Measurements from ENCODE around the gene ZNF526. TPM values are rescaled to one million over a fixed set of nuclear protein-coding genes. Genes with fewer than 3 reads are reported as not detected.

The ZNF526 gene
- total RNA-seq, 1 experiment from 2014 or later, result 3.4 TPM

- no peak overlapping the region for H3K9ac ChIP-seq (ENCODE audit: low read length)
- no peak overlapping the region for H3K4me3 ChIP-seq (ENCODE audit: low read length)
- no peaks in the 10 kb centered on the region for H3K27me3 ChIP-seq (ENCODE audit: low read length)
- no peak overlapping the region for H2AFZ ChIP-seq (ENCODE audit: low read length)
- no peak overlapping the region for H3K27ac ChIP-seq (ENCODE audit: low read length)
- H3K4me1 ChIP-seq (ENCODE audit: low read length), result peaks cover 23% of the 10 kb centered on the region
- peaks cover 29% of the 10 kb centered on the region for H3K79me2 ChIP-seq (ENCODE audit: low read length)
- peaks cover 9% of the 10 kb centered on the region for H3K36me3 ChIP-seq (ENCODE audit: insufficient read depth, low read length)
- no peaks in the 10 kb centered on the region for H3K9me2 ChIP-seq (replicated peaks; ENCODE audit: insufficient read depth, low read length)
- no peaks in the 10 kb centered on the region for H3K9me3 ChIP-seq (ENCODE audit: low read length)
- no peaks in the 10 kb centered on the region; the same call in 1 of the 2 replicates for H4K20me1 ChIP-seq (ENCODE audit: insufficient read depth, low read depth, low read length)
- no peak for DNase-seq
- no peak overlapping the region for H3K4me2 ChIP-seq (ENCODE audit: low read depth, low read length, poor library complexity, severe bottlenecking)
Measured at GRCh38 chr19:42207767-42208271, 12.3 kb upstream of the ZNF526 start.

DNA sequence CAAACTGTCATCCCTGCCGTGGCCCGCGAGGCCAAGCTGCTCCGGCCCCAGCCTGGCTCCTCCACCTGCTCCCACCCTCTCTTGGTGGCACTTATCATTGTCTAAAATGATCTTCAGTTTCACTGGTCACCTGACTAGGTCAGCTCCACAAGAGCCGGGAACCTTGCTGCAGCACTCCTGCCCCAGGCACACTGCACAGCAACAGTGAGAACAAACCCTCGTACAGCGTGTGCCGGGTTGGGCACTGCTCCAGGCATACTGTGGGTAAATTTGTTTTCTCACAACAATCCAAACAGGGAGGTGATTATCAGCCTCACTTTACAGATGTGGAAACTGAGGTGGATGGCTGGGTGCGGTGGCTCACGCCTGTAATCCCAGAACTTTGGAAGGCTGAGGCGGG lies 11.5 kb upstream of the ZNF526 start:
- H3K9me3 ChIP-seq (ENCODE audit: low read length), result no peaks in the 10 kb centered on the region
- no peak overlapping the region for H3K4me3 ChIP-seq (ENCODE audit: low read length)
- H3K79me2 ChIP-seq (ENCODE audit: low read length), result peaks cover 37% of the 10 kb centered on the region
- no peaks in the 10 kb centered on the region for H3K9me2 ChIP-seq (replicated peaks; ENCODE audit: insufficient read depth, low read length)
- no peaks in the 10 kb centered on the region for H3K27me3 ChIP-seq (ENCODE audit: low read length)
- H3K4me1 ChIP-seq (ENCODE audit: low read length), result peaks cover 21% of the 10 kb centered on the region
- H3K27ac ChIP-seq (ENCODE audit: low read length), result no peak overlapping the region
- H3K4me2 ChIP-seq (ENCODE audit: low read depth, low read length, poor library complexity, severe bottlenecking), result no peak overlapping the region
- no peaks in the 10 kb centered on the region; the same call in 1 of the 2 replicates for H4K20me1 ChIP-seq (ENCODE audit: insufficient read depth, low read depth, low read length)
- peaks cover 9% of the 10 kb centered on the region for H3K36me3 ChIP-seq (ENCODE audit: insufficient read depth, low read length)
- DNase-seq, result no peak
- H2AFZ ChIP-seq (ENCODE audit: low read length), result no peak overlapping the region
- H3K9ac ChIP-seq (ENCODE audit: low read length), result no peak overlapping the region

DNA sequence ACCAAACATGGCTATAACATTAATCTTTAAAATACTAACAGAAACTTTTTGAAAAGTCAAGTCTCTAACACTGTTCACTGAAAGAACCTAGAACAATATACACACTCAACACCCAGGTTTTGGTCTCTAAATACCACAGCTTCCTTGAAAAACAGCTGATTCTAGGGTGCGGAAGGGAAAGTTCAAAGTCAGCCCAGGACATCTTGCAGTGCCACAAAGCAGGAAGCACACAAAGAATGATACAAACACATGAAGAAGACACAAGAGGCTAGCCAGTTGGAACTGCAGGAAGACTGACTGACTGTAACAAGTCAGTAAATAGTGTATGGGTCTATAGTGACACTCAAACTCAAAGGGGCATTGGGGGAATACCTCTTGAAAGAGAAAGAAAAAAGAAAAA lies 7.2 kb upstream of the ZNF526 start:
- H3K4me3 ChIP-seq (ENCODE audit: low read length), result no peak overlapping the region
- peaks cover 6% of the 10 kb centered on the region for H3K36me3 ChIP-seq (ENCODE audit: insufficient read depth, low read length)
- no peaks in the 10 kb centered on the region for H4K20me1 ChIP-seq (ENCODE audit: insufficient read depth, low read depth, low read length)
- no peak overlapping the region for H2AFZ ChIP-seq (ENCODE audit: low read length)
- no peak for DNase-seq
- peaks cover 70% of the 10 kb centered on the region for H3K79me2 ChIP-seq (ENCODE audit: low read length)
- H3K9me2 ChIP-seq (replicated peaks; ENCODE audit: insufficient read depth, low read length), result no peaks in the 10 kb centered on the region
- no peaks in the 10 kb centered on the region for H3K9me3 ChIP-seq (ENCODE audit: low read length)
- H3K4me1 ChIP-seq (ENCODE audit: low read length), result peaks cover 35% of the 10 kb centered on the region
- H3K9ac ChIP-seq (ENCODE audit: low read length), result no peak overlapping the region
- no peak overlapping the region for H3K4me2 ChIP-seq (ENCODE audit: low read depth, low read length, poor library complexity, severe bottlenecking)
- H3K27me3 ChIP-seq (ENCODE audit: low read length), result no peaks in the 10 kb centered on the region
- H3K27ac ChIP-seq (ENCODE audit: low read length), result no peak overlapping the region

DNA sequence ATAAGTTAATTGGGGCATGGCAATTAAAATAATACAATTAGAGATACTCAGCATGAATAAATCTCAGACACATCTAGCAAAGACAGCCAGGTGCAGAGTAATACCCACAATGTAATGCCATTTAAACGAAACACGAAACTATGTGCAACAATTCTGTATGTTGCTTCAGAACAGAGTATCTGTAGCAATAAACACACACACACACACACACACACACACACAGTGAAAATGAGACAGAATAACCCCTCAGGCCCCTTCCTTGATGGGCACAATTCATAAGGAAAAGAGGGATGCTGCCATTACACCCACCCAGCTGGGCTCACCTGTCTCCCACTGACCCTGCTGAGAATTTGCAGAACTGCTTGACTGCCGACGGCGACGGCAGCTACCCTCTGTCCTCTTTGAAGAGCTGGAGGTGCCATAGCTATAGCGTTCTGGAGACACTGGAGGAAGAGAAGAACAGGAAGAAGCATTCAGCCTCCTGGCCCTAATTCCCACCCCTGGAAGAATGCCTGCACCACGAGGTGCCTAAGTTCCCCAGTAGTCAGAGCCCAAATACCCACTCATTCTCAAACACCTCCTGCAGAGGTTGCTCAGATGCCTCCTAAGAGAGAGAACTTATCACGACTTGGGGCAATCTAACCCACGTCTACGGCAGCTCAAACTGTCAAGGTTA lies 5.2 kb upstream of the ZNF526 start:
- Histone ChIP-seq H3K4me1 (ENCODE audit: low read length) (peaks cover 45% of the 10 kb centered on the region), H3K4me3 (ENCODE audit: low read length) (no peak overlapping the region), H3K79me2 (ENCODE audit: low read length) (peaks cover 72% of the 10 kb centered on the region), H3K4me2 (ENCODE audit: low read depth, low read length, poor library complexity, severe bottlenecking) (no peak overlapping the region), H2AFZ (ENCODE audit: low read length) (no peak overlapping the region), H3K9ac (ENCODE audit: low read length) (peak overlapping the region; percentile 91; the same call in 1 of the 2 replicates), H3K27ac (ENCODE audit: low read length) (no peak overlapping the region), H3K9me3 (ENCODE audit: low read length) (no peaks in the 10 kb centered on the region), H3K9me2 (replicated peaks; ENCODE audit: insufficient read depth, low read length) (no peaks in the 10 kb centered on the region), H3K27me3 (ENCODE audit: low read length) (no peaks in the 10 kb centered on the region), H4K20me1 (ENCODE audit: insufficient read depth, low read depth, low read length) (no peaks in the 10 kb centered on the region), H3K36me3 (ENCODE audit: insufficient read depth, low read length) (no peaks in the 10 kb centered on the region; the same call in 1 of the 2 replicates)
- DNase-seq, result no peak

DNA sequence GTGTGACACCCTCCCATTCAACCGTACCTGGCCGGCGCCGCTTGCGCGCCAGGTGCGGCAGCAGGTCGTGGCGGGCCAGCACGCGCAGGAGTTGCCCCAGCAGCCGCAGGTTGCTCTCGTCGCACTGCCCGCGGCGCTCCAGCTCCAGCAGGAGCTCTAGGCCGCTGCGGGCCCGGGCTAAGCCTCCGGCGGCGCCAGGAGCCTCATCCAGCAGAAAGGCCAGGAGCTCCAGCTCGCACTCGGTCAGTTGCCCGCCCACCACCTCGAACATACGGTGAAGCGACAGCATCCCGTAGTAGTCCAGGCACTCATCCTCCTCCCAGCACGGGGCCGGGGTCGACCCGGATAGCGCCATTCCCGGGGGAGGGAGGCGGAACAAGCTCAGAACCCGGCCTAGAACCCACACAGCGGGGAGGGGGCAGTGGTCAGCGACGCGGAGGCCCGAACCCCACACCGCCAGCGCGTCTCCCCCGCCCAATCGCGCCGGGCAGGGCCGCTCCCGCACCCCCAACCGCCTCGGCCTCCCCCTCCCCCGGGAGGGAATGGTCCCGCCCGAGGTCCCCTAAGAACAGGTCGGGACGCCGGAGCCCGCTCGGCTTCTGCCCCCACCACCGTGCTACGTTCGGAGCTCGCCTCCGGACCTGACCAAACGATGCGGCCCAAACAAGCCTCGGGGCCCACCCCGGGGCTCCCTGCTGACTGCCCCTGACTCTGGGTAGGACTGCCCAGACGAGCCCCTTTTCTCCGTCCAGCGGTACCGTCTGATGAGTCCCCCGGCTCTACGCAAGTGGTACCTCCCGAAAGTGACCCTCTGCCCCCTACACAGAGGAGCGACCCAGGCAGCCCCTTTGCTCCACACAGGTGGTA lies 3.2 kb upstream of the ZNF526 start:
- Histone ChIP-seq H3K9me2 (replicated peaks; ENCODE audit: insufficient read depth, low read length) (no peaks in the 10 kb centered on the region), H3K4me3 (ENCODE audit: low read length) (peak overlapping the region; percentile 90), H3K4me1 (ENCODE audit: low read length) (peaks cover 36% of the 10 kb centered on the region), H3K9me3 (ENCODE audit: low read length) (no peaks in the 10 kb centered on the region), H3K4me2 (ENCODE audit: low read depth, low read length, poor library complexity, severe bottlenecking) (peak overlapping the region; percentile 71), H3K79me2 (ENCODE audit: low read length) (peaks cover 79% of the 10 kb centered on the region), H3K27me3 (ENCODE audit: low read length) (no peaks in the 10 kb centered on the region), H3K36me3 (ENCODE audit: insufficient read depth, low read length) (no peaks in the 10 kb centered on the region; the same call in 1 of the 2 replicates), H2AFZ (ENCODE audit: low read length) (peak overlapping the region; percentile 73), H3K9ac (ENCODE audit: low read length) (peak overlapping the region; percentile 91), H4K20me1 (ENCODE audit: insufficient read depth, low read depth, low read length) (peaks cover 8% of the 10 kb centered on the region; the same call in 1 of the 2 replicates), H3K27ac (ENCODE audit: low read length) (peak overlapping the region; percentile 50)
- DNase-seq, result peak; percentile 64

GRCh38 chr19:42217520-42218437 lies 2.3 kb upstream of the ZNF526 start, which contains the start of gene DEDD2:
DEDD2 (minus strand) TSS chr19:42217677; CDS start chr19:42217007, 670 bp downstream.
- peak within 1 kb of the TSS; percentile 71 for H3K4me2 ChIP-seq (ENCODE audit: low read depth, low read length, poor library complexity, severe bottlenecking)
- peak within 1 kb of the TSS; percentile 73 for H2AFZ ChIP-seq (ENCODE audit: low read length)
- peaks cover 80% of the 10 kb centered on the region for H3K79me2 ChIP-seq (ENCODE audit: low read length)
- H3K4me1 ChIP-seq (ENCODE audit: low read length), result peaks cover 36% of the 10 kb centered on the region
- peak within 1 kb of the TSS; percentile 59 for H3K27ac ChIP-seq (ENCODE audit: low read length)
- H4K20me1 ChIP-seq (ENCODE audit: insufficient read depth, low read depth, low read length), result peaks cover 8% of the 10 kb centered on the region; the same call in 1 of the 2 replicates
- H3K36me3 ChIP-seq (ENCODE audit: insufficient read depth, low read length), result no peaks in the 10 kb centered on the region; the same call in 1 of the 2 replicates
- H3K9me3 ChIP-seq (ENCODE audit: low read length), result no peaks in the 10 kb centered on the region
- H3K9ac ChIP-seq (ENCODE audit: low read length), result peak within 1 kb of the TSS; percentile 91
- no peaks in the 10 kb centered on the region for H3K27me3 ChIP-seq (ENCODE audit: low read length)
- DNase-seq, result peak; percentile 99
- peak within 1 kb of the TSS; percentile 90 for H3K4me3 ChIP-seq (ENCODE audit: low read length)
- no peaks in the 10 kb centered on the region for H3K9me2 ChIP-seq (replicated peaks; ENCODE audit: insufficient read depth, low read length)

GRCh38 chr19:42220751-42221097 lies 612 bp downstream of the ZNF526 start:
- H3K4me2 ChIP-seq (ENCODE audit: low read depth, low read length, poor library complexity, severe bottlenecking), result peak overlapping the region; percentile 99
- H3K9me2 ChIP-seq (replicated peaks; ENCODE audit: insufficient read depth, low read length), result no peaks in the 10 kb centered on the region
- DNase-seq, result no peak
- H3K9me3 ChIP-seq (ENCODE audit: low read length), result no peaks in the 10 kb centered on the region
- peaks cover 31% of the 10 kb centered on the region for H3K4me1 ChIP-seq (ENCODE audit: low read length)
- peak overlapping the region; percentile 78 for H3K4me3 ChIP-seq (ENCODE audit: low read length)
- peak overlapping the region; percentile 6; the same call in 1 of the 2 replicates for H2AFZ ChIP-seq (ENCODE audit: low read length)
- peaks cover 57% of the 10 kb centered on the region for H3K79me2 ChIP-seq (ENCODE audit: low read length)
- H3K36me3 ChIP-seq (ENCODE audit: insufficient read depth, low read length), result no peaks in the 10 kb centered on the region
- H3K9ac ChIP-seq (ENCODE audit: low read length), result peak overlapping the region; percentile 82
- peaks cover 8% of the 10 kb centered on the region; the same call in 1 of the 2 replicates for H4K20me1 ChIP-seq (ENCODE audit: insufficient read depth, low read depth, low read length)
- H3K27ac ChIP-seq (ENCODE audit: low read length), result peak overlapping the region; percentile 15; the same call in 1 of the 2 replicates
- no peaks in the 10 kb centered on the region for H3K27me3 ChIP-seq (ENCODE audit: low read length)
